Hair follicular keratinocyte (primary cell): Measurements from ENCODE around the gene SENP2. TPM values are rescaled to one million over a fixed set of nuclear protein-coding genes. Genes with fewer than 3 reads are reported as not detected.

Experiments used
- total RNA-seq: library from RNA; depleted of rRNA; stranded (reverse); fragments of >200 nt; gene quantifications from 2 replicates; pipeline ENCODE4 v1.2.3, GENCODE V29; 2015

Gene SENP2
- total RNA-seq = 19.2 and 20.0 TPM in 2 replicates

GRCh38 chr3:185585859-185586685 lies at the start of gene SENP2:
SENP2 (plus strand) TSS chr3:185586295; CDS start chr3:185586414, 119 bp downstream.

GRCh38 chr3:185552358-185552877 lies 33.7 kb upstream of the SENP2 start, which contains the start of gene LIPH:
LIPH (minus strand) TSS chr3:185552588; CDS start chr3:185552471, 117 bp downstream.

Other genes with a start within 250 kb of the SENP2 start
- 17.6 and 20.6 TPM in 2 replicates for gene MAP3K13, start 223.2 kb upstream of the SENP2 start, total RNA-seq
- 11.9 and 13.7 TPM in 2 replicates for gene TMEM41A, start 87.3 kb upstream of the SENP2 start, total RNA-seq
- under 0.01 and 0.11 TPM in 2 replicates for gene LIPH, start 33.7 kb upstream of the SENP2 start, total RNA-seq
- gene IGF2BP2, start 238.7 kb downstream of the SENP2 start, total RNA-seq = 116 and 138 TPM in 2 replicates